HEK293 (cell line): ENCODE measurements around the gene PDGFA.

Source experiments
- CTCF ChIP-seq: fragments of 450-650 bp; formaldehyde crosslinking; IDR thresholded peaks from 2 replicates; pipeline ENCODE4 v1.5.1; 2016; ENCODE audit warnings: missing biosample characterization, missing genetic modification characterization
- ZNF302 ChIP-seq: fragments of 450-650 bp; formaldehyde crosslinking; IDR thresholded peaks from 2 replicates; pipeline ENCODE4 v1.5.1; 2016; ENCODE audit warnings: missing biosample characterization, missing genetic modification characterization, low read depth

- TF ChIP-seq ZNF302 (tag by site-specific recombination) = no peak
- TF ChIP-seq CTCF (tag by site-specific recombination) = no peak
Observed at GRCh38 chr7:549066-549890, 29.6 kb upstream of the PDGFA start.
